G401 (cell line): Measurements from ENCODE around the gene FER. TPM values are rescaled to one million over a fixed set of nuclear protein-coding genes. Genes with fewer than 3 reads are reported as not detected.
"Not testable (repeated sequence)": the region's sequence is repeated elsewhere in the genome, so short reads cannot be mapped to it uniquely, and the experiment has no call there.

Experiments
- DNase-seq: peaks from one replicate; pipeline ENCODE4 v3.0.0-alpha.2; 2015; ENCODE audit warnings: low spot score
- in situ Hi-C: cut with HindIII; loops from 2 replicates; pipeline ENCODE4 v1.10.0; 2016; ENCODE audit warnings: low sequenced_read_pairs, mixed read lengths
- total RNA-seq: library from RNA; depleted of rRNA; stranded (reverse); fragments of >200 nt; shearing (Covaris generic); gene quantifications from 2 replicates; pipeline ENCODE4 v1.2.3, GENCODE V29; 2014

Gene FER
- total RNA-seq, 1 experiment from 2014 or later = 5.4 TPM

GRCh38 chr5:109141222-109142200, 393.8 kb downstream of the FER start:
- in situ Hi-C loops = no loop called here
- DNase-seq = no peak

- DNase-seq = no peak
- in situ Hi-C loops = no loop called here
Observed at GRCh38 chr5:109143031-109143430, 395.3 kb downstream of the FER start.

GRCh38 chr5:109145139-109145538, 397.4 kb downstream of the FER start:
- no peak for DNase-seq
- in situ Hi-C loops = no loop called here

- in situ Hi-C loops = no loop called here
- no peak for DNase-seq
Observed at GRCh38 chr5:109146591-109146990, 398.9 kb downstream of the FER start.

DNA sequence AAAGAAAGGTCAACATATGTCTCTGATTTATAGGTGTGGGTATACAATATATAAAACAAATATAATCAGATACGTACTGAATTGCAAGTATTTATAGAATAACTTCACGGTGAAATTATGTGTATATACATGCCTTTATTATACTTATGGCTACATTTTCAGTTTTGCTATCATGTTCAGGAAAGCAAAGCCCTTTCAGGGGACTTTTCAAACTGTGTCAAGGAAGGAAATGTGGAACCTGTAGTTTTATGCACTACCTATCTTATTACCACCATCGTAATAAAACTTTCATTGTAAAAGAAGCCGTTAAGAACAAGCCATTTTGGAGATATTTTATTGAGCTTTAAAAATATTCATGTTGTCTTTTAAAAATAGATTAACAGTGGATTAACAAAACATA, 404.9 kb downstream of the FER start:
- in situ Hi-C loops = no loop called here
- no peak for DNase-seq

DNA sequence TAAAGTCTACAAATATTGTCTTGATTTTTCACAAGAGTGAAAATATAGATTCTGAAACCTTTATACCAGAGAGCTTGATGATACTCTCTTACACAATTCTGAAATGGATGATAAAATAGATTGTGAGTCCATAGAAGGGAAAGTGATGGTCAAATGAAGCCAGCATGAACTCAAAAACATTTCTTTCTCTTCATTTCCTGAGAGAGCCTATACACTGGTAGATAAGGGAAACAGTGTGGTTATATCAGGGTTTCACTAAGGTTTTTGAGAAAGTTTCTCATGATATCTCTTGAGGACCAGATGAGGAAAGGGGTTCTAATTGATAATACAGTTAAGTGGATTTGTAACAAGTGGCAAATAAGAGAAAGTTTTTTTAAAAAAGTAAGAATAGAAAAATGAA, 407.9 kb downstream of the FER start:
- in situ Hi-C loops = no loop called here
- DNase-seq = no peak

DNA sequence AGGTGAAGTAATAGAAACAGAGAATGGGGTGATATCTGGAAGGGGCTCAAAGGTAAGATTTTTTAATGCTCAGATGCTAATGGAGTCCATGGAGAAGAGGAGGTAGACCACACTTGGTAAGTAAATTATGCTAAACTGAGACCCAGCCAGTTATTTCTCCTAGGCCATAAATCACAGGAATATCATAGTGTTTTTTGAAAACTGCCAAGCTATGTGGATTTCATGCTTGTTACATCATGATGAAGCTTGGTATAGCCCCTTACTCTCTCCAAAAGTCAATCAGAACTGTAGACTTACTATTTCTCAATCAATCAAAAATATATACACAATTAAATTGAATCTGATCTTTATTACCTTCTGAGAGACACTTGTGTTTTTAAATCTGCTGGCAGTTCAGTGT, 409.2 kb downstream of the FER start:
- in situ Hi-C loops = no loop called here
- no peak for DNase-seq

DNA sequence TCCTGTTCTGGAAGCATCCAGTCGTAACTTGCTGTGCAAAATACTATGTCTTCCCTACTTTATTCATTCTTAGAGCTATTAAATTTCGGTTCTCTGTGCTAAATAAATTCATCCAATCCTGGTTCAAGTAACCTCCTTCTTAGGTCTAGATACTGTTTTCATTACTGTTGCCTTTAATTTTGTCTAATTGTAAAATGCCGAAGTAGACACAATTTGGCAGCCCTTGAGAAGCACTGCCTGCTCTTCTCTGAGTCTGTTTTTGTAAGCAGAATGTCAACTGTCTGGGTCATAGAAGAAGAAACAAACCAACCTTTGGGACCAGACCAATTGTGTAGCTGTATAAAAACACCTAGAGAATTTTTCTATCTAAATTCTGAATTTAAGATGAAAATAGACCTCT, 412.8 kb downstream of the FER start:
- in situ Hi-C loops = no loop called here
- no peak for DNase-seq

GRCh38 chr5:109161914-109162683, 414.4 kb downstream of the FER start:
- in situ Hi-C loops = no loop called here
- no peak for DNase-seq

DNA sequence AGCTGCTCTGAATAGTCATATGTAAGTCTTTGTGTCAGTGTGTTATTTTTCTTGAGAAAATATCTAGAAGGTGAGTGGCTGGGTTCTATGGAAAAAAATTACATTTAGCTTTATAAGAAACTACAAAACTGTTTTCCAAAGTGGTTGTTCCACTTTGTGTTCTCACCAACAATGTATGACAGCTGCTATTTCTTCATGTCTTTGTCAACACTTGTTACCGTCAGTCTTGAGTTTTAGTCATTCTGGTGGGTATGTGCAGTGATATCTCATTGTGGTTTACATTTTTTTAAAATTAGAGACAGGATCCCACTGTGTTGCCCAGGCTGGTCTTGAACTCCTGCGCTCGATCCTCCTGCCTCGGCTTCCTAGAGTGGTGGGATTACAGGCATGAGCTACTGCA, 415.6 kb downstream of the FER start:
- no peak for DNase-seq
- in situ Hi-C loops = no loop called here

- in situ Hi-C loops = no loop called here
- DNase-seq = no peak
Observed at GRCh38 chr5:109164001-109164400, 416.3 kb downstream of the FER start.

- no peak for DNase-seq
- in situ Hi-C loops = no loop called here
Observed at GRCh38 chr5:109167586-109167985, 419.9 kb downstream of the FER start.

GRCh38 chr5:109168151-109168550, 420.5 kb downstream of the FER start:
- no peak for DNase-seq
- in situ Hi-C loops = no loop called here

- in situ Hi-C loops = no loop called here
- no peak for DNase-seq
Observed at GRCh38 chr5:109170629-109171350, 423.1 kb downstream of the FER start.

GRCh38 chr5:109171437-109172073, 423.9 kb downstream of the FER start:
- in situ Hi-C loops, DNase-seq: not testable (repeated sequence)

DNA sequence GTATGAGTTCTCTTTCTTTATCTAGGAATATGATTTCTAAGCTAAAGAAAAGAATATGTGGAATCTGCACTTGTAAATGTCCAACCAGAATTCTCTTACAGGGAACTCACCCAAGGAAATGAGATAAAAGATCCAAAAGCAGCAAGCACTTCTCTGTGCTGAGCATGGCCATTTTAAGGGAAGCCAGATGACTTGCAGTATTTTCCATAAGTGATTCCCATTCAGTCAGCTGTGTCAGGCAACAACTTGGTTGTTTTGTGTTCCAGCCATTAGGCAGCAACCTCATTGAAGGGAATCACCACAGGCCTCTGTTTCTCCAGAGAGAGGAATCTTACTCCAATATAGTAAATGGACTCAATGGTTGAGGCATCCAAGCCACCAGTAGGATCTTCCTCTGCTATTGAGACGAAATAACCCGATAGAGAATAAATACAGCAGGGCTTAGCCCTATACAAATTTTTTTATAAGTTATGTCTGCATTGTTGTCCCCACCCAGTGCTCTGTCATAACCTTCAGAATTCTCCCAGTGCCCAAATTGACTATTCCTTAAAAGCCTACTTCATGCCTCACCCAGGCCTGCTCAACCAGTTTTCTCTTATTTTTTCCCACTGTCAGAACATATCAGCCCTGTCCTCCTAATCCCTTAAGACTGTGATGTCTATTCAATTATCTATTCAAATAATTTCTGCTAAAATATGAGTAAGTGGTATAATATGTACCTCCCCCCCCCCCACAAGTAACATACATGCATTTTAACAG, 425.5 kb downstream of the FER start:
- no peak for DNase-seq
- in situ Hi-C loops = no loop called here

DNA sequence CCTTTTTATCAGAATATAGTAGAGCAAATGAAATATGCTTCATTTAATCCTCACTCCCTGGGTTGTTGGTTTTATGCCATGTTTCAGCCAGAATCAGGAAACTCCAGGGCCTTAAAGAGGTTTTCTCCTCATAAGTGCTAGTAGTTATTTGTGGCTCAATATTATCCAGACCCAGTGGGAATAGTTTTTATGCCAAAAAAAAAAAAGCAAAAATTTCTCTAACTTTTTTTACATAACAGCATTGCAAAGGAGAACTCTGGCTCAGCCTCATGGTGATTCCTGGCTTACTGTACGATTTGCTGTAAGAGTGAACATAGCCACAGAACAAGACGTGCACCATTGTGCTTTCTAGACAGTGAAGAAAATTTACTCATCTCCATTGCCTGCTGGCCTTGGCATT, 429.5 kb downstream of the FER start:
- in situ Hi-C loops = no loop called here
- peak; percentile 12 for DNase-seq

DNA sequence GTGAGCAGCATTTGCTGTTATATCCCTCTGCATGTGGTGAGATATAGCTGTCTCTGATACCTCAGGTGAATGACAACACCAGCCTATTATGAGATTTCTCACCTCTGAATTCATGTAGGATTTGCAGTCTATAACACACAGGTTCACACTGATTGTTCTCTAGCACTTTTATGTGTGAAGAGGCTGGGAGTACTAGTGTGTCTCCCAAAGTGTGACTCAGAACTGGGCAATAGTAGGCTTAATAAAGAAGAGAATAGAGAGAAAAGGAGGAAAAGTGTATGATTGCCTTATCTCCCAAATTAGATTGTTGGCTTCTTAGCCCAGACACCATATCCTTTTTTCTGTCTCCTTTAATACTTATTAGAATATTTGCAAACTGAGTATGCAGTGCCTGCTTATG, 430.1 kb downstream of the FER start:
- DNase-seq = peak; percentile 8
- in situ Hi-C loops = no loop called here

GRCh38 chr5:109180668-109181067, 433.0 kb downstream of the FER start:
- in situ Hi-C loops = no loop called here

More at GRCh38 chr5:109180668-109181067, 433.0 kb downstream of the FER start:
- DNase-seq = no peak
